Cardiac septum (tissue), 1 donor: ENCODE data around the gene MFSD12. TPM values are rescaled to one million over a fixed set of nuclear protein-coding genes. Genes with fewer than 3 reads are reported as not detected.
"Not testable (repeated sequence)": the region's sequence is repeated elsewhere in the genome, so short reads cannot be mapped to it uniquely, and the experiment has no call there.

ENCODE experiments used
- DNase-seq: peaks from one replicate; pipeline ENCODE4 v3.0.0-alpha.2; 2020; ENCODE audit warnings: low spot score
- intact Hi-C: fragments of 100-400 bp; cut with DNase I; formaldehyde crosslinking; loops from one replicate; pipeline ENCODE4 v1.14.0; 2022
- total RNA-seq: library from RNA; stranded (reverse); fragmentation: NEBNext Ultra II Directional; extraction: Animal tissue kit (Norgen Biotek cat#: 25700); gene quantifications from one replicate; pipeline ENCODE4 v1.2.1, GENCODE V29; 2021
- donor health status: DM: no; HTN: no; CAD: no.

MFSD12 gene
- total RNA-seq, 1 donor from 2014 or later = 25.4 TPM

DNA sequence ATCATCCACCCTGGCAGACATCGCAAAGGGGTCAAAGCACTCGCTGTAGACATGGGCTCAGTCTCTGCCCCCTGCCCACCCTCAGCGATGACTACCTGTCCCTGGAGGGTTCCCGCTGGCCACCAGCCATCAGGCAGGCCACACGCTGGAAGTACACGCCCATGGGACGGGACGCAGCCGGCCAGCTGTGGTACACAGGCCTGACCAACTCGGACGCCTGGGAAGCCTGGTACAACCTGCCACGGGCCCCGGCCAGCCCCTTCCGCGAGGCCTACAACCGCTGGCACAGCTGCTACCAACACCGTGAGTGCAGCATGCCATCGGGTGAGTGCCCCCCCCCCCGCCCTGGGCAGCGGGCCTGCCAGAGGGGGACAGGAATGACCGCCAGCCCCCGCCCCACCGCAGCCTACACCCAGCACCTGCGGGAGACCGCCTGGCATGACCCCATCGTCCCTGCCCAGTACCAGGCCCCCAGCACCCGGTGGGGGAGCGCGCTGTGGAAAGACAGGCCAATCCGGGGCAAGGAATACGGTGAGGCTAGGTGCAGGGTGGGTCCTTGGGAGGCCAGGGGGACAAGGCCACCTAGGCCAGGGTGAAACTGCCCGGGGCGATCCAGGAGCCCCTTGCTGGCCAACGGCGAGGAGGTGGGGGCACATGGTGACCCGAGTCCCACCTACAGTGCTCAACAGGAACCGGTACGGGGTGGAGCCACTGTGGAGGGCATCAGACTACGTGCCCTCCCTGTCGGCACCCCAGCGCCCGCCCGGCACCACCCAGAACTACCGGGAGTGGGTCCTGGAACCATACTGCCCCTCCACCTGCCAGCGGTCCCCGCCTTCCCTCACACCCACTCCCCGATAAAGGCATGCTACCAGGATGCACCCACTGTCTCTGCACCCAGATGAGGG lies 14.0 kb downstream of the MFSD12 start:
- intact Hi-C loops = no loop called here
- no peak for DNase-seq

DNA sequence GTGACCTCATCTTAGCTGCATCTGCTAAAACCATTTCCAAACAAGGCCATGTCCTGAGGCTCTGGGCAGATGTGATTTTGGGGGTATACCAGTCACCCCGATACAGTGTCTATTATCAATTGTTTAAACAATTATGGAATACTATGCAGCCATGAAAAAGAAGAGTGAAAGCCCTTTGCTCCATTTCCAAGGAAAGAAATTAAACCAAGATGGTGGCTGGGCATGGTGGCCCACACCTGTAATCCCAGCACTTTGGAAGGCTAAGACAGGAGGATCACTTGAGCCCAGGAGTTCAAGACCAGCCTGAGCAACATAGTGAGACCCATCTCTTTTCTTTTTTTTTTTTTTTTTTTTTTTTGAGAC lies 17.6 kb downstream of the MFSD12 start:
- intact Hi-C loops = no loop called here
- no peak for DNase-seq

DNA sequence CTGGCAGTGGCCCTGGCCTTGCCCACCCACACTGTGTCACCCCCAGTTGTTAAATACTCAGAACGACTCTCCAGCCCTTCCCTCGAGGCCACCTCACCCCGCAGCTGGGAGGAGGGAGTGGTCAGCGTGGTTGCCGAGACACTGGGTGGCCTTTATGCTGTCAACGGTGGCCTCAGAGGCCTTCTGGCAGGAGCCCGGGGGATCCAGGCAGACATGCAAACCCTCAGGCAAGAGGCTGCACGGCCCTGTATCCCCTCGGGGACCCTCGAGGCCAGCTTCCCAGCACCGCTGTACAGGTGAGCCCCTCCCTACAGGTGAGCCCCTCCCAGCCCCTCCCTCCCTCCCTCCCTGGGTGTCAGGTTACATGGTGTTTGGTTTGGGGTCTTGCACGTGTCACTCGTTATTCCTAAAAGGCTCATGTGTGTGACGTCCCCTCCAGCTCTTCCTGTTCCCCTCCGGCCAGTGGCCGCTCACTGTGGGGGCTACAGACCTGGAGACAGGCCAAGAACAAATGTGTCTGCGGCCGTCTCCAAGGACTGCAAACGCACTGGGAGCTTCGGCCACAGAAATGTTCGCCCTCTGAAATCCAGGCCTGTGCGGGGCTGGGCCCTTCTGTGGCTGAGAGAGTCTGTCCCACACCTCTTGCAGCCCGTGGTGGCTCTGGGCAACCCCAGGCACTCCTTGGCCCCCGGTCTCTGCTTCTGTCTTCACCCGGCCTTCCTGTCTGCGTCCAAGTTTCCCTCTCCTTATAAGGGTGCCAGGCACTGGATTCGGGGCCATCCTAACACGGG lies 18.2 kb downstream of the MFSD12 start, which contains the start of gene TEKTIP1:
Gene TEKTIP1 (plus strand): TSS at position 210 of the 791 bp plus-strand sequence. CDS start 4 bp downstream, at position 214.
- DNase-seq = no peak

DNA sequence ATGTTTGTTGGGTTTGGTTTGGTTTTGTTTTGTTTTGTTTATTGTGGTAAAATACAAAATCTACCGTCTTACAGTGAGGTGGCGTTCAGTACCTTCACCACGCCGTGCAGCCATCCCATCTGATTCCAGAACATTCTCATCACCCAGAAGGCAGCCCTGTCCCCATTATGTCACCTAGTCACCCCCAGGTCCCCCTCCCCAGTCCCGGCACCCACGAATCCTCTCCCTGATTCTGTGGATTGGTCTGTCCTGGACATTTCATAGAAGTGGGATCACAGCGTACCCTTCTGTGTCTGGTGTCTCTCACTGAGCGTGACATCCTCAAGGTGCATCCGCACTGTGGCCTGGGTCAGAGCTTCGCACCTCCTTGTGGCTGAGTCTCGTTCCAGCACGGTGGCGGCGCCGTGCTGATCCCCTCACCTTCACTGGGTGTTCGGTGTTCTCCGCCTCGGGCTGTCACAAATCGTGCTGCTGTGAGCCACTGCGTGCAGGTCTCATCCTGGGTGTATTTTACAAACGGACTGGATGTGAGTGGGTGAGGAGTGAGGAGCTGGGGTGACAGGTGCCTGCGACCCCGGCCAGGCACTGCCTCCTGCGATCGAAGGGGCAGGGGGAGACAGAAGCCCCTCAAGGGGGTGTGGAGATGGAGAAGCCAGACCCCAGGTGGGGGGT lies 19.0 kb downstream of the MFSD12 start:
- DNase-seq = no peak
- intact Hi-C loops = no loop called here

More for the DNA sequence above, 18.2 kb downstream of the MFSD12 start, which contains the start of gene TEKTIP1:
- intact Hi-C loops = no loop called here

DNA sequence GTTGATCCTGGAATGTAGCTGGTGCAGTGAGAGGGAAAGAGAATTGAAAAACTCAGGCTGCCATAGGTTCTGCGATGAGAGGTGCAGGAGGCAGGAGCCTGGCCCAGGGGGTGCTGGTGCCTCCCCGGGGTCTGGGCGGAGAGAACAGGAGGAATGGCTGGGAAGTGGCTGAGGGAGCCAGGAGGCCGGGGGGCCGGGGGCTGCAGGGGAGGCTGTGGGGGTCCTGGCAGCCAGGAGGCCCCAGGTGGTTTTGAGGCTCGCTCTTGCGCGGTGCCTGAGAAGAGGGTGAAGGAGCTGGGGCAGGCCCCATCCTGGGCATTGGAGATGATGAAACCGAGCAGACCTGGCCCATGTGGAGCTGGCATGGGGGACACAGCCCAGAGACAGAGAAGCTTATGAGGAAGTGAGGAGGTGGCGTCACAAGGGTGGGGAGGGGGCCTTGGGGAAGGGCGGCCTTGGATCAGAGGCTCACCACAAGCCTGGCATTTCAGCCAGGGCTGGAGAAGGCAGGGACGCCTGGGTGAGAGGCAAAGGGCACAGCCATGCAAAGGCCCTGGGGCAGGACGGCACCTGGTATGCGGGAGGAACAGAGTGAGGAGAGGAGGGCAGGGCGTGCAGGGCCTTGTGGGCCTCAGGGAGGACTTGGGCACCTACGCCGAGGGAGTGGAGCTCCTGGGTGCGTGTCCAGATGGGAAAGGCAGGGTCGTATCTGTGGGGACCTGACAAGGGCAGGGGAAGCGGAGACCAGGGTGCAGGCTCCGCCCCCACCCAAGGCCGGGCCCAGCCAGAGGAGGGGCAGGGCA lies 19.7 kb downstream of the MFSD12 start:
- intact Hi-C loops = no loop called here
- DNase-seq = no peak

DNA sequence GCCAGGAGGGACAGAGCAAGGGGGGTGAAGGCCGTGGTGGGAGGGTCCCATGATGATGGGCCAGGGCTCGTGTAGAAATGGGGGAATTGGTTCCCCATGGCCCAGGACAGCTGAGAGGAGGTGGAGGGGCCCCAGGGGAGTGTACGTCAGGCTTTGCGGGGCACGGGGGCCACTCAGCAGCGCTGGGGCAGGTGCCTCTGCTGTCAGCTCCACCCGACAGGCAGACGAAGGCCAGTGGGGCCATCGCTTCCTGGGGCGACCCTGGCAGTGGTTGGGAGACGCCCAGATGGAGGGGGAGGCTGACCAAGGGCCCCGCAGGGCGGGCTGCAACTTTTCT lies 20.3 kb downstream of the MFSD12 start:
- DNase-seq = no peak
- intact Hi-C loops = no loop called here

DNA sequence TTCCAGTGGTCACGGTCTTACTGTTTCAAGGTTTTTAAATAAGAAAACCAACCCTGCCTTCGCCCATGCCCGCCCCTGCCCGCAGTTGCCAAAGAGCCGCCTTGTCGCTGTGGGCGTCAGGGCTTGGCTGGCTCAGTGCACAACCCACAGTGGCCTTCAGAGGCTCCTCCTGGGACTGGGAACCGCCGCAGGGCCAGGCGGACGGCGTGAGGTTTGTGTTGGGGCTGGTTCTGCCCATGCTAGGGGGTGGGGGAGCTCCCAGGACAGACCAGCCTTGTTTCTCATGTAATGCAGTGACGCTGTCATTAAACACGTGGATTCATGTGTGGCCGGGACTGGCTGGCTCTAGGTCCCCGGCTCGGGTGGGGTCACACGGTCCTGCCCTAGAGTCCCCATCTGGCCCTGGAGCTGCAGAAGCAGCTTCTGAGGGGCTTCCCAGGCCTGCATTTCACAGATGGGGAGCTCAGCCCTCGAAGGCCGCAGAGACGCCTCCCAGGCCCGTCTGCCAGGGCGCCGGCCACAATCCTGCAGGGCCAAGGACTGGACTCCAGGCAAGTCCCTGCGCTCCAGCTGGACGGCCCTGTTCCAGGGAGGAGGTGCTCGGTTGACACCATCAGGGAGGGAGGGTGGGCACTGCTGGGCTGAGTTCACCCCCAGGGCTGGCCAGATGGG lies 20.8 kb downstream of the MFSD12 start:
- intact Hi-C loops = no loop called here
- no peak for DNase-seq

DNA sequence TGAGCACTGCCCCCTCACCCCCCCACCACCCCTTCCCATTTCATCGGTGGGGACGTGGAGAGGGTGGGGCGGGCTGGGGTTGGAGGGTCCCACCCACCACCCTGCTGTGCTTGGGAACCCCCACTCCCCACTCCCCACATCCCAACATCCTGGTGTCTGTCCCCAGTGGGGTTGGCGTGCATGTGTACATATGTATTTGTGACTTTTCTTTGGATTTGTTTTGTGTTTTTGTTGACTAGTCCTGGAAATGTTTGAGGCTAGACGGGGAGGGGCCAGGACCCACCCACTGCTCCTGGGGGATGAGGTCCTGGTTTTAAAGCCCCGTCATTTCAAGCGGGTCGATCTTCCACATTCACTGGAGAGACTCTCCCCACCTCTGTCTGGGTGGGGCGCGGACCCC lies 21.4 kb downstream of the MFSD12 start:
- no peak for DNase-seq
- intact Hi-C loops = no loop called here

DNA sequence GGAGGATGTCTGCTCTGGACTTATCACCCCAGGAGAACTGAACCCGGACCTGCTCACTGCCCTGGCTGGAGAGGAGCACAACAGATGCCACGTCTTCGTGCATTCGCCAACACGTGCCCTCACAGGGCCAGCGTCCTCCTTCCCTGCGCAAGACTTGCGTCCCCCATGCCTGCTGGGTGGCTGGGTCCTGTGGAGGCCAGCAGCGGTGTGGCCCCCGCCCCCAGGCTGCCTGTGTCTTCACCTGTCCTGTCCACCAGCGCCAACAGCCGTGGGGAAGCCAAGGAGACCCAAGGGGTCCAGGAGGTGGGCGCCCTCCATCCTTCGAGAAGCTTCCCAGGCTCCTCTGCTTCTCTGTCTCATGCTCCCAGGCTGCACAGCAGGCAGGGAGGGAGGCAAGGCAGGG lies 21.8 kb downstream of the MFSD12 start:
- no peak for DNase-seq
- intact Hi-C loops = no loop called here

DNA sequence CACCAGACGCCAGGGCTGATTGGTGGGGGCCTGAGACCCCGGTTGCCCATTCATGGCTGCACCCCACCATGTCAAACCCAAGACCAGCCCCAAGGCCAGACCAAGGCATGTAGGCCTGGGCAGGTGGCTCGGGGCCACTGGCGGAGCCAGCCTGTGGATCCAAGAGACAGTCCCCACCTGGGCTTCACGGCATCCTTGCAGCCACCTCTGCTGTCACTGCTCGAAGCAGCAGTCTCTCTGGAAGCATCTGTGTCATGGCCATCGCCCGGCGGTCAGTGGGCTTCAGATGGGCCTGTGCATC lies 22.2 kb downstream of the MFSD12 start:
- intact Hi-C loops = no loop called here
- DNase-seq = no peak

DNA sequence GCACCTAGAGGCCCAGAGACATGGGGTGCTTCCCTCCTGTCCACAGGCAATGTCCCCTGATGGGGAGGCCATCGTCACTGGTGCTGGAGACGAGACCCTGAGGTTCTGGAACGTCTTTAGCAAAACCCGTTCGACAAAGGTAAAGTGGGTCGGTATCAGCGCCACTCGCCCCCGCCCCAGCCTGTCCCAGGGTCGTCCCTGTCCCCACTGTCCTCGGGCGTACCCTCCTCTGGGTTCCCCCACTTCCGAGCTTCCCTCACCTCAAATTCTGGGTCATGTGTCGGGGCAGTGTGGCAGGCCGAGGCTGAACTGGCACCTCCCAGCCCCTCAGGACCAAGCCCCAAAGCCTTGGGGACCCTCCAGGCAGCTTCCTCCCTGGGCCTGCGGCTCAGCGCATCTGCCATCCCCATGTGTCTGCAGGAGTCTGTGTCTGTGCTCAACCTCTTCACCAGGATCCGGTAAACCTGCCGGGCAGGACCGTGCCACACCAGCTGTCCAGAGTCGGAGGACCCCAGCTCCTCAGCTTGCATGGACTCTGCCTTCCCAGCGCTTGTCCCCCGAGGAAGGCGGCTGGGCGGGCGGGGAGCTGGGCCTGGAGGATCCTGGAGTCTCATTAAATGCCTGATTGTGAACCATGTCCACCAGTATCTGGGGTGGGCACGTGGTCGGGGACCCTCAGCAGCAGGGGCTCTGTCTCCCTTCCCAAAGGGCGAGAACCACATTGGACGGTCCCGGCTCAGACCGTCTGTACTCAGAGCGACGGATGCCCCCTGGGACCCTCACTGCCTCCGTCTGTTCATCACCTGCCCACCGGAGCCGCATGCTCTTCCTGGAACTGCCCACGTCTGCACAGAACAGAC lies 22.8 kb downstream of the MFSD12 start:
- intact Hi-C loops = no loop called here
- DNase-seq = no peak

DNA sequence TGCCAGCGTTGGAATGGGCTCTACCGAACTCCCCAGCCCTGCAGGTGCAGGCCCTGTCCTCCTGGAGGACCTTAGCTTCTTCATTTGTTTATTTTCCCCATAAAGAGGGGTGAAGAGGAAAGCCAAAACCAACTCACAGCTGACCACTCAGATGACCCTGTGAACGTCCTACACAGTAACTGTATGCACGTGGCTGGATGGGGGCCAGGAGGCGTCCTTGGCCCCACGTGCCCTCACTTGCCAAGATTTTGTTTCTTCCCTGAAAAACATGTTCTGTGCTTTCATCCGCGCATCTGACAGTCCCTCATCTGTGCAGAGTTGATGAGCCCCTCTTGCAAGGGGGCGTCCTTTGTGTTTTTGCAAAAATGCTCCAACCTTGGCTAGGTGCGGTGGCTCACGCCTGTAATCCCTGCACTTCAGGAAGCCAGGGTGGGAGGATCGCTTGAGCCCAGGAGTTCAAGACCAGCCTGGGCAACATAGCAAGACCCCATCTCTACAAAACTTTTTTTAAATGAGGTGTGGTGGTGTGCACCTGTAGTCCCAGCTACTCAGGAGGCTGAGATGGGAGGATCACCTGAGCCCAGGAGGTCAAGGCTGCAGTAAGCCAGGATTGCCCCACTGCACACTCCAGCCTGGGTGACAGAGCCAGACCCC lies 23.7 kb downstream of the MFSD12 start:
- DNase-seq = no peak
- intact Hi-C loops = no loop called here

DNA sequence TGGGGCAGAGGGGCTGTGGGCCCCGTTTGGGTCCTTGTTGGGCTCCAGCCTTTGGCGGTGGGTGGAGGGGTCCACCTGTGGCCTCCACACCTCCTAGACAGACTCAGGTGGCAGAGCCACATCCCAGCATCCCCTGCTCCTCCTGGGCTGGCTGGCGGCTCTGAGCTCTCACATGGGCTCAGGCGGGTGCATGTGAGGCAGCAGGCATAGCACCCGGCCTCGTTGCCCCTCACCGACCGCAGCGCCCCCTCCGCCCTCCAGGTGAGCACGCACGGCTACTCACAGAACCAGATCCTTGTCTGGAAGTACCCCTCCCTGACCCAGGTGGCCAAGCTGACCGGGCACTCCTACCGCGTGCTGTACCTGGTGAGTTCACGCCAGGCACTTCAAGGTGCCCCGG lies 24.4 kb downstream of the MFSD12 start:
- intact Hi-C loops = no loop called here
- DNase-seq = no peak

DNA sequence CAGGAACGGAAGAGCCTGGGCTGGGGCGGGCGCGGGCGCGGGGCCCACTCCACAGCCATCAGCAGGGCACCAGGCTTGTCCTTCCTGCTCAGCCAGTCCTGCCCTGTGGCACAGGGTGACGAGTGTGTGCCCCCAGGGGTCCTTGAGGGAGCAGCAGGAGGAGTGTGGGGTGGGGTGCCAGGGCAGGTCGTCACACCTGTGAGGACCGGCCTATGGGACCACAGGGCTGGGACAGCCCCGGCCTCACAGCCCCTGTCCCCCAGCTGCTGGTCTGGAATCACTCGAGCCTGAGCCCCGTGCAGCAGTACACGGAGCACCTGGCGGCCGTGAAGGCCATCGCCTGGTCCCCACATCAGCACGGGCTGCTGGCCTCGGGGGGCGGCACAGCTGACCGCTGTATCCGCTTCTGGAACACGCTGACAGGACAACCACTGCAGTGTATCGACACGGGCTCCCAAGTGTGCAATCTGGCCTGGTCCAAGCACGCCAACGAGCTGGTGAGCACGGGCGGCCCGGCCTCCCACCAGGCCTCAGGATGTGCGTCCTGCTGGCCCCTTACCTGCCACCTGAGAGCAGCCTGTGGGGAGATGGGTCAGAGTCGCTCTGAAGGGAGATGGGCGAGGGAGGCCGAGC lies 25.1 kb downstream of the MFSD12 start:
- intact Hi-C loops = no loop called here
- no peak for DNase-seq

DNA sequence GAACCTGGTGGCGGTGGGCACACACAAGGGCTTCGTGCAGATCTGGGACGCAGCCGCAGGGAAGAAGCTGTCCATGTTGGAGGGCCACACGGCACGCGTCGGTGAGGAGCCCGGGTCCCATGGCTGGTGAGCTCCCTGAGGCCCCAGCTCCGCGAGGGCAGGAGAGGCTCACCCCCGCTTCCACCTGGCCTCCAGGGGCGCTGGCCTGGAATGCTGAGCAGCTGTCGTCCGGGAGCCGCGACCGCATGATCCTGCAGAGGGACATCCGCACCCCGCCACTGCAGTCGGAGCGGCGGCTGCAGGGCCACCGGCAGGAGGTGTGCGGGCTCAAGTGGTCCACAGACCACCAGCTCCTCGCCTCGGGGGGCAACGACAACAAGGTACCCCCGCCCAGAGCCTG lies 25.7 kb downstream of the MFSD12 start:
- intact Hi-C loops = no loop called here
- DNase-seq = no peak

DNA sequence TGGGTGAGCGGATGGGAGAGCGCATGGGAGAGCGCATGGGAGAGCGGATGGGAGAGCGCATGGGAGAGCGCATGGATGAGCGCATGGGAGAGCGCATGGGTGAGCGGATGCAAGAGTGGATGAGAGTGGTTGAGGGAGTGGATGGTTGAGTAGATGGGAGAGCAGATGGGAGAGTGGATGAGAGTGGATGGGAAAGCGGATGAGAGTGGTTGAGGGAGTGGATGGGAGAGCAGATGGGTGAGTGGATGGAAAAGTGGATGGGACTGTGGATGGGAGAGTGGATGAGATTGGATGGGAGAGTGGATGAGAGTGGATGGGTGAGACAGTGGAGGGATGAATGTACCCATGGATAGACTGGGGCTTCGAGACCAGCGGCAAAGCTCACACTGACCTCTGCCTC lies 27.0 kb downstream of the MFSD12 start:
- DNase-seq = no peak
- intact Hi-C loops = no loop called here

DNA sequence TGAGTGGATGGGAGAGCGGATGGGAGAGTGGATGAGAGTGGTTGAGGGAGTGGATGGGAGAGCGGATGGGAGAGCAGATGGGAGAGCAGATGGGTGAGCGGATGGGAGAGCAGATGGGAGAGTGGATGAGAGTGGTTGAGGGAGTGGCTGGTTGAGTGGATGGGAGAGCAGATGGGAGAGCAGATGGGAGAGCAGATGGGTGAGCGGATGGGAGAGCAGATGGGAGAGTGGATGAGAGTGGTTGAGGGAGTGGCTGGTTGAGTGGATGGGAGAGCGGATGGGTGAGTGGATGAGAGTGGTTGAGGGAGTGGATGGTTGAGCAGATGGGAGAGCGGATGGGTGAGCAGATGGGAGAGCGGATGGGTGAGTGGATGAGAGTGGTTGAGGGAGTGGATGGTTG lies 28.1 kb downstream of the MFSD12 start:
- DNase-seq, intact Hi-C loops: not testable (repeated sequence)
